ENCODE results near the gene IPPK.

The IPPK gene

GRCh38 chr9:92620845-92621244, 49.1 kb downstream of the IPPK start:
- no peak for TF ChIP-seq HDGF (IDR thresholded peaks at IDR 0.05; ENCODE audit: borderline replicate concordance)
- no peak for TF ChIP-seq L3MBTL2 (conservative IDR thresholded peaks at IDR 0.05)
- no peak for TF ChIP-seq FOXK2 (IDR thresholded peaks at IDR 0.05)
- no peak for TF ChIP-seq FOXM1 (IDR thresholded peaks at IDR 0.05; ENCODE audit: borderline replicate concordance)
- no peak for TF ChIP-seq ZNF384 (IDR thresholded peaks at IDR 0.05)
- CTCF ChIA-PET, result no interaction called here
- DNase-seq (ENCODE audit: extremely low spot score), result no peak
- POLR2A ChIA-PET, result no interaction called here

- DNase-seq (ENCODE audit: extremely low spot score), result no peak
- TF ChIP-seq LEF1 (IDR thresholded peaks at IDR 0.05; ENCODE audit: borderline replicate concordance), result no peak
- no peak for TF ChIP-seq TARDBP (IDR thresholded peaks at IDR 0.05)
- TF ChIP-seq SUZ12 (IDR thresholded peaks at IDR 0.05), result no peak
- ChIA-PET POLR2A (no interaction called here), CTCF (no interaction called here)
These were observed 50.2 kb downstream of the IPPK start for GRCh38 chr9:92619601-92620300.

GRCh38 chr9:92618633-92619225, 51.2 kb downstream of the IPPK start:
- ChIA-PET CTCF (no interaction called here), POLR2A (no interaction called here)
- TF ChIP-seq NFRKB (IDR thresholded peaks at IDR 0.05) (no peak), TARDBP (IDR thresholded peaks at IDR 0.05) (no peak), FOXM1 (IDR thresholded peaks at IDR 0.05; ENCODE audit: borderline replicate concordance) (no peak), BHLHE40 (IDR thresholded peaks at IDR 0.05; ENCODE audit: borderline replicate concordance) (no peak), FOXA1 (IDR thresholded peaks at IDR 0.05) (no peak), SP1 (IDR thresholded peaks at IDR 0.05) (no peak), L3MBTL2 (conservative IDR thresholded peaks at IDR 0.05) (no peak), CTBP1 (IDR thresholded peaks at IDR 0.05; ENCODE audit: borderline replicate concordance) (no peak), PKNOX1 (IDR thresholded peaks at IDR 0.05) (no peak), ELF4 (IDR thresholded peaks at IDR 0.05) (no peak), LEF1 (IDR thresholded peaks at IDR 0.05; ENCODE audit: borderline replicate concordance) (no peak), HDGF (IDR thresholded peaks at IDR 0.05; ENCODE audit: borderline replicate concordance) (no peak), FOXK2 (IDR thresholded peaks at IDR 0.05) (no peak), SUZ12 (IDR thresholded peaks at IDR 0.05) (no peak)
- DNase-seq (ENCODE audit: extremely low spot score), result no peak

GRCh38 chr9:92617951-92618510, 51.9 kb downstream of the IPPK start:
- POLR2A ChIA-PET, result no interaction called here
- TF ChIP-seq ELF4 (IDR thresholded peaks at IDR 0.05) (no peak), SP1 (IDR thresholded peaks at IDR 0.05) (no peak)
- DNase-seq (ENCODE audit: extremely low spot score), result no peak
- CTCF ChIA-PET, result no interaction called here

- DNase-seq (ENCODE audit: extremely low spot score), result no peak
- TF ChIP-seq BHLHE40 (IDR thresholded peaks at IDR 0.05; ENCODE audit: borderline replicate concordance) (no peak), TARDBP (IDR thresholded peaks at IDR 0.05) (no peak), CTBP1 (IDR thresholded peaks at IDR 0.05; ENCODE audit: borderline replicate concordance) (no peak), FOXA1 (IDR thresholded peaks at IDR 0.05) (no peak), HDGF (IDR thresholded peaks at IDR 0.05; ENCODE audit: borderline replicate concordance) (no peak), FOXM1 (IDR thresholded peaks at IDR 0.05; ENCODE audit: borderline replicate concordance) (no peak), ELF4 (IDR thresholded peaks at IDR 0.05) (no peak), ARNT (IDR thresholded peaks at IDR 0.05) (no peak), ZNF384 (IDR thresholded peaks at IDR 0.05) (no peak), L3MBTL2 (conservative IDR thresholded peaks at IDR 0.05) (no peak), PKNOX1 (IDR thresholded peaks at IDR 0.05) (no peak), SUZ12 (IDR thresholded peaks at IDR 0.05) (no peak), NFRKB (IDR thresholded peaks at IDR 0.05) (no peak), FOXK2 (IDR thresholded peaks at IDR 0.05) (no peak), LEF1 (IDR thresholded peaks at IDR 0.05; ENCODE audit: borderline replicate concordance) (no peak), SP1 (IDR thresholded peaks at IDR 0.05) (no peak)
- ChIA-PET POLR2A (no interaction called here), CTCF (no interaction called here)
These were observed 52.6 kb downstream of the IPPK start for GRCh38 chr9:92617195-92617813.

- DNase-seq (ENCODE audit: extremely low spot score), result no peak
- ChIA-PET POLR2A (no interaction called here), CTCF (no interaction called here)
- no peak for TF ChIP-seq TARDBP (IDR thresholded peaks at IDR 0.05)
- no peak for TF ChIP-seq HDGF (IDR thresholded peaks at IDR 0.05; ENCODE audit: borderline replicate concordance)
- TF ChIP-seq SUZ12 (IDR thresholded peaks at IDR 0.05), result no peak
- TF ChIP-seq PKNOX1 (IDR thresholded peaks at IDR 0.05), result no peak
- no peak for TF ChIP-seq NFRKB (IDR thresholded peaks at IDR 0.05)
- no peak for TF ChIP-seq CTBP1 (IDR thresholded peaks at IDR 0.05; ENCODE audit: borderline replicate concordance)
- no peak for TF ChIP-seq SP1 (IDR thresholded peaks at IDR 0.05)
- TF ChIP-seq BHLHE40 (IDR thresholded peaks at IDR 0.05; ENCODE audit: borderline replicate concordance), result no peak
- no peak for TF ChIP-seq L3MBTL2 (conservative IDR thresholded peaks at IDR 0.05)
- TF ChIP-seq FOXK2 (IDR thresholded peaks at IDR 0.05), result no peak
- TF ChIP-seq FOXA1 (IDR thresholded peaks at IDR 0.05), result no peak
- TF ChIP-seq ELF4 (IDR thresholded peaks at IDR 0.05), result no peak
These were observed 53.2 kb downstream of the IPPK start for GRCh38 chr9:92616655-92617111.

Measured in HEK293T (cell line).